Epithelial cell of proximal tubule (primary cell): ENCODE measurements around the gene POLD2. TPM values are rescaled to one million over a fixed set of nuclear protein-coding genes. Genes with fewer than 3 reads are reported as not detected.

Experiments
- DNase-seq: peaks from one replicate; pipeline ENCODE4 v3.0.0-alpha.2; 2011; ENCODE audit warnings: low read depth
- H3K4me3 ChIP-seq: 2 replicates; pipeline ENCODE4 v1.5.1; 2011; ENCODE audit warnings: low read depth, mild to moderate bottlenecking, low read length
- total RNA-seq: library from RNA; depleted of rRNA; stranded (reverse); fragments of >200 nt; gene quantifications from 2 replicates; pipeline ENCODE4 v1.2.3, GENCODE V29; 2015
- TF ChIP-seq, protein P1 (sequence below): conservative IDR thresholded peaks from 2 replicates; pipeline ENCODE4 v1.5.1; 2012; ENCODE audit warnings: low read depth, mild to moderate bottlenecking, low read length

The POLD2 gene
- total RNA-seq, 1 donor from 2014 or later = 92.7 TPM

DNA sequence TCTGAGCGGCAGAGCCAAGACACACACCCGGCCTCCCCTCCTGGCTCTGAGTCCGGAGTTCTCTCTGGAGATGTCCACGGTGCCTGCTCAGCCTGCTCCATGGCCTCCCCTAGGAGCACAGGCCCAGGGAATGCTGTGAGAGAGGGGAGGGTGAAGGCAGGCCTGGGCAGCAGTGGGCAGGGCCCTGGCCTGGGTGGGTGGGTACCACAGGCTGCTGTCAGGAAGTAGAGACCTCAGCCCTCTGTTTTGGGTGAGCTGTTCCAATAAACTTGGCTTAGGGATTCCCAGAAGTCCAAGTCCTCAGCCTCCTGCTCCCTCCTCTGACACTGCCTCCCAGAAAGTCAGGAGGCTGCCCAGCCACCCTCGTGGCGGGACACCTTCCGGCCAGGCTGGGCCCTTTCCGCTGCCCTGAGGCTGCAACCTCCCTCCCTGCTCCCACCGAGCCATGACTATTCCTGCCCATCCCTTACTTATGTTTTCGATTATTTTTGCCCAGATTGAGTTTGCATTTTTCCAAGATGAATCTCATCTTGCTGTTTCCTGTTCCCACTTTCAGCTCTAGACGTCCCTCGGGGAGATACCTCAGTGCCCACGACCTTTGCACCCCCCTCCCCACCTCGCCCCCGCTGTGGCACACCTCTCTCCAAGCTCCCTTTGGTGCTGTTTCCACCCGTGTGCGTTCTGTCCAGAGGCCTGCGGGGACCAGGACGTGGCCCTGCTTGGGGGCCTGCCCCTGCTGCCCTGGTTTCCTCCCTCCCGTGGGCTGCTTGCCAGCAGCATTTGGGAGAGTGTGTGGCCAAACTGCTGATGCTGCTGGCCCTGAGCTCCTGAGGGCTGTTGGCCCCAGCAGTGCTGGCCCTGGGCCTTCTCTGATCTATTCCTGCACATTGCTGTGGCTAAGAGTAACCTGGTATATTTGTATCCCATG, 35.2 kb downstream of the POLD2 start:
- TF ChIP-seq, protein P1, sequence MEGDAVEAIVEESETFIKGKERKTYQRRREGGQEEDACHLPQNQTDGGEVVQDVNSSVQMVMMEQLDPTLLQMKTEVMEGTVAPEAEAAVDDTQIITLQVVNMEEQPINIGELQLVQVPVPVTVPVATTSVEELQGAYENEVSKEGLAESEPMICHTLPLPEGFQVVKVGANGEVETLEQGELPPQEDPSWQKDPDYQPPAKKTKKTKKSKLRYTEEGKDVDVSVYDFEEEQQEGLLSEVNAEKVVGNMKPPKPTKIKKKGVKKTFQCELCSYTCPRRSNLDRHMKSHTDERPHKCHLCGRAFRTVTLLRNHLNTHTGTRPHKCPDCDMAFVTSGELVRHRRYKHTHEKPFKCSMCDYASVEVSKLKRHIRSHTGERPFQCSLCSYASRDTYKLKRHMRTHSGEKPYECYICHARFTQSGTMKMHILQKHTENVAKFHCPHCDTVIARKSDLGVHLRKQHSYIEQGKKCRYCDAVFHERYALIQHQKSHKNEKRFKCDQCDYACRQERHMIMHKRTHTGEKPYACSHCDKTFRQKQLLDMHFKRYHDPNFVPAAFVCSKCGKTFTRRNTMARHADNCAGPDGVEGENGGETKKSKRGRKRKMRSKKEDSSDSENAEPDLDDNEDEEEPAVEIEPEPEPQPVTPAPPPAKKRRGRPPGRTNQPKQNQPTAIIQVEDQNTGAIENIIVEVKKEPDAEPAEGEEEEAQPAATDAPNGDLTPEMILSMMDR = no peak
- no peak overlapping the region for H3K4me3 ChIP-seq
- DNase-seq = no peak

DNA sequence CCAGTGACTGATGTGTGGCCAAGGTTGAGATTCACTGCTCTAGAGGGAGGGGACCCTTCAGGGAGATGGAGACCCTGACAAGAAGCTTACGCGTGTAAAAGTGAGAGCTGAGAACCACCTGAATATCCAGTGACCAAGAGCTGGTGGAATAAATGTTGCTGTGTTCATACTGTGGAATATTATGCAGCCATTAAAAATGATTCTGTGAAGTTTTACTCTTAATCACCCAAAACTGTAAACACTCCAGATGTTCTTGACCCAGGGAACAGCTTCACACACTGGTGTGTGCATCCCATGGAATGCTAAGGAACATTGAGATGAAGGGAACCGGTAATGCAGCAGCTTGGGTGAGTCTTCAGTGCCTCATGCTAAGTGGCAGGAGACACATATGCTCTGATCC, 36.7 kb downstream of the POLD2 start:
- TF ChIP-seq, protein P1 = no peak
- no peak for DNase-seq
- no peak overlapping the region for H3K4me3 ChIP-seq

DNA sequence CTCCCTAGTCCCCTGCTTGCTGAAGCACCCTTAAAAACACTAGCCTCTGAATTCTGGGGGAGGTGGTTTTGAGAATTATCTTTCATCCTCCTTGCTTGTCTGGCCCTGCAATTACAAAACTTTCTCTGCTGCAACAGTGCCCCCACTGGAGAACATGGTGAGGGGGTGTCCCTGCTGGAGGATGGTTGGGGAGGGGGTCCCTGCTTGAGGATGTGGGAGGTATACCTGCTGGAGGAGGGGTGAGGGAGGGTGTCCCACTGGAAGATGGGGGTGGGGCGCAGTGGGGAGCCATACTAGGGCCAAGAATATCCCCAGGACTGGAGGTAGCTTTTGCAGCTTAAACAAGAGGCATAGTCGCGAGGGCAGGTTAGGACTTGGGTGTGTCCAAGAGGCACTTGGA, 37.8 kb downstream of the POLD2 start:
- no peak overlapping the region for H3K4me3 ChIP-seq
- TF ChIP-seq, protein P1 = peak; percentile 31
- no peak for DNase-seq

DNA sequence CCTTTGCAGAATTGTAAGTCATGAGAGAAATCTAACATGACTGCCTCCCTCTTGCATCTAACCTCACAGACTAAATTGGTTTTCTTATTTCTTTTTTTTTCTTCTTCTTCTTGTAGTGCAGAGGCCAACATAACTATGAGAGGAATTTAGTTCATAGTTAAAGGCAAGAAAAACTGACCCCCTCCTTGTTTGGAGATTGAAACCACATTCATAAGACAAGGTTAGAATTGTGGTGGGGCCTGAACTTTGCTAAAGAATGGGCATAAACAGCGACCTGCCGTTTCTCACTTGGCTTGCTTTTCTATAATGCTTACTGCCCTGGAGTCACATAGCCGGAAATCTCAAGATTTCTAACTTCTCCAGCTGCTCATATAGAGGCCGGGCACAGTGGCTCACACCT, 38.6 kb downstream of the POLD2 start:
- DNase-seq = no peak
- TF ChIP-seq, protein P1 = no peak
- H3K4me3 ChIP-seq = no peak overlapping the region

DNA sequence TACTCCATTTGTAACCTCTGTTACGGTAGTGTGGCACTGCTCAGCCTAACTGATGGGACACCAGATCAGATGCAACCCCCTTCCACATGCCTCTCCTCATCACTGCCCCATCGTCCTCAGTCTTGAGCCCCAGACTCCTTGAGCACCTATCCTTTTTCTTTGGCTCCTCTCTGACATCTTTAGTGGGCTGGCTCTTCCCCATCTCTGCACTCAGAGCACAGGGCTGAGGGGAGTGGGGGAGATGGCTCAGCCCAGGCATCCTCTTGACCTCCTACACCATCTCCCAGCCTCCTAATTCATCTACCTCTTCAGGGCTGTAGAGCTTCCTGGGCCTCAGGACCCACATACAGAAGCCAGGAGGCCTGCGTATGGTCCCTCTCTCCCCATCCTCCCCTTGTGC, 39.6 kb downstream of the POLD2 start:
- TF ChIP-seq, protein P1 = no peak
- DNase-seq = no peak

DNA sequence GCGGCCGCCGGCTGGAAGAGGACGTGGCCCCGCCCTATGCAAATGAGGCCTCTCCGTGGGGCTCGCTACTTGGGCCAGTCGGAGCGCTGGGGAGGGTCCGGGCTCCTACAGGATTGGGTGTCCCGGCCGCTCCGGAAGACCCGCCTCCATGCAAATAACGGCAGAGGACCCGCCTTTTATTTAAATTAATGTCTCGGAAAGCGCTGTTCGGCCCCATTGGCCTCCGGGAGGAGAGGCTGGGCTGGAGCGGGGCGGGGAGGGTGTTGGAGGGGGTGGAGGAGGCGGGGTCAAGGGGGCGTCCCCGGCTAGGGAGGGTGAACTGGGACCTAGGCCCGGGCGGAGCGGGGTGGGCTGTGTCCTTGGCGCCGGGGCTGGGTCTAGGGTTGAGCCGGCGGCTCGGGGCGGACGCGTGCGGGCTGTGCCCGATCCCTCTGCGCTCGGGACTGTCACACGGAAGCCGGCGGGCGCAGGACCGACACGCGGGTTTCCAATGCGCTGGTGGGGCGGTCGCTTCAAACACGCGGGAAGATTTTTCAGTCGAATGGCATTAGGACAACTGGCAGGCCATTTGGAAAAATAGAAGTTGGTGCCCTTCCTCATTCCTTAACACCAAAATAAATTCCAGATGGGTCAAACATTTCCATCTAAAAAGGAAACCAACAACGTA, 40.7 kb downstream of the POLD2 start:
- TF ChIP-seq, protein P1 = no peak

More for the DNA sequence above, 39.6 kb downstream of the POLD2 start:
- H3K4me3 ChIP-seq = no peak overlapping the region

More for the DNA sequence above, 40.7 kb downstream of the POLD2 start:
- H3K4me3 ChIP-seq = peak overlapping the region; percentile 75
- DNase-seq = no peak
